Transverse colon (tissue), 4 donors: ENCODE results near the gene SVIL.

Source experiments
- CTCF ChIP-seq, 5 experiments: fragments of 200-600 bp in 3 of 5; fragments of 450-650 bp in 2 of 5; sonication (generic) in 3 of 5; IDR thresholded peaks; 1 replicate in 2 of 5; 2 replicates in 3 of 5; pipeline ENCODE4 v1.5.1; 2016 to 2017; ENCODE audit warnings: antibody characterized with exemption in 5 of 5, inconsistent platforms in 3 of 5, mild to moderate bottlenecking in 2 of 5, moderate library complexity in 1 of 5
- EP300 ChIP-seq: sonication (generic); formaldehyde crosslinking; IDR thresholded peaks from one replicate; pipeline ENCODE4 v1.6.1; 2017; ENCODE audit warnings: antibody characterized with exemption, low read depth
- POLR2A ChIP-seq: fragments of 450-650 bp; IDR thresholded peaks from one replicate; pipeline ENCODE4 v1.6.1; 2016; ENCODE audit warnings: antibody characterized with exemption, mild to moderate bottlenecking, moderate library complexity
- POLR2AphosphoS5 ChIP-seq, 3 donors: sonication (generic); formaldehyde crosslinking; IDR thresholded peaks; one replicate each; pipeline ENCODE4 v1.6.1; 2016; ENCODE audit warnings: antibody characterized with exemption in 3 of 3

- TF ChIP-seq CTCF (IDR thresholded peaks at IDR 0.05) (no peak), POLR2A (no peak), POLR2AphosphoS5 (IDR thresholded peaks at IDR 0.05) (no peak), EP300 (no peak)
Measured at GRCh38 chr10:29667191-29667590, 32.4 kb upstream of the SVIL start.
